Naive B cell (primary cell): ENCODE measurements around the gene USP32. TPM values are rescaled to one million over a fixed set of nuclear protein-coding genes. Genes with fewer than 3 reads are reported as not detected.
"Not testable (repeated sequence)": the region's sequence is repeated elsewhere in the genome, so short reads cannot be mapped to it uniquely, and the experiment has no call there.

Source experiments
- ATAC-seq, 2 donors: fragments of 150-1000 bp; cut with Tn5 transposase; 2 replicates each; pipeline ENCODE4 v1.10.0; 2021; ENCODE audit warnings: low read depth in 2 of 2, mild to moderate bottlenecking in 2 of 2, moderate library complexity in 2 of 2
- DNase-seq: peaks from one replicate; pipeline ENCODE4 v3.0.0; 2022
- H3K27ac Mint-ChIP-seq, 6 donors: one replicate each; pipeline ENCODE4 v1.8.0; 2020 to 2022; ENCODE audit warnings: mild to moderate bottlenecking in 6 of 6, mixed read lengths in 6 of 6, moderate library complexity in 5 of 6, inconsistent platforms in 2 of 6
- H3K27me3 Mint-ChIP-seq, 3 donors: one replicate each; pipeline ENCODE4 v1.8.0; 2021 to 2022; ENCODE audit warnings: mixed read lengths in 3 of 3, mild to moderate bottlenecking in 1 of 3
- H3K36me3 Mint-ChIP-seq, 2 donors: one replicate each; pipeline ENCODE4 v1.8.0; 2020 to 2022; ENCODE audit warnings: mixed read lengths in 2 of 2, inconsistent platforms in 1 of 2, mild to moderate bottlenecking in 1 of 2
- H3K4me1 Mint-ChIP-seq, 3 donors: one replicate each; pipeline ENCODE4 v1.8.0; 2020 to 2022; ENCODE audit warnings: mixed read lengths in 3 of 3, inconsistent platforms in 1 of 3, mild to moderate bottlenecking in 1 of 3, moderate library complexity in 1 of 3
- H3K4me3 Mint-ChIP-seq, 8 donors: one replicate each; pipeline ENCODE4 v1.8.0; 2020 to 2022; ENCODE audit warnings: mild to moderate bottlenecking in 8 of 8, mixed read lengths in 8 of 8, moderate library complexity in 8 of 8, inconsistent platforms in 2 of 8
- H3K9me3 Mint-ChIP-seq, 7 donors: one replicate each; pipeline ENCODE4 v1.8.0; 2020 to 2022; ENCODE audit warnings: mixed read lengths in 7 of 7, mild to moderate bottlenecking in 5 of 7, inconsistent platforms in 2 of 7, moderate library complexity in 1 of 7
- polyA plus RNA-seq, 6 donors: library from polyadenylated mRNA; unstranded; fragments of 300-500 nt; fragmentation: Illumina TruSeq; gene quantifications; one replicate each; pipeline ENCODE4 v1.2.3, GENCODE V29; 2021; ENCODE audit warnings: low read depth in 6 of 6

USP32 gene
- polyA plus RNA-seq: 10 to 100 TPM in 4 of 6 donors, 1 to 10 TPM in 1, not detected in 1; 7.3 to 16.2 (median 14.1) TPM

DNA sequence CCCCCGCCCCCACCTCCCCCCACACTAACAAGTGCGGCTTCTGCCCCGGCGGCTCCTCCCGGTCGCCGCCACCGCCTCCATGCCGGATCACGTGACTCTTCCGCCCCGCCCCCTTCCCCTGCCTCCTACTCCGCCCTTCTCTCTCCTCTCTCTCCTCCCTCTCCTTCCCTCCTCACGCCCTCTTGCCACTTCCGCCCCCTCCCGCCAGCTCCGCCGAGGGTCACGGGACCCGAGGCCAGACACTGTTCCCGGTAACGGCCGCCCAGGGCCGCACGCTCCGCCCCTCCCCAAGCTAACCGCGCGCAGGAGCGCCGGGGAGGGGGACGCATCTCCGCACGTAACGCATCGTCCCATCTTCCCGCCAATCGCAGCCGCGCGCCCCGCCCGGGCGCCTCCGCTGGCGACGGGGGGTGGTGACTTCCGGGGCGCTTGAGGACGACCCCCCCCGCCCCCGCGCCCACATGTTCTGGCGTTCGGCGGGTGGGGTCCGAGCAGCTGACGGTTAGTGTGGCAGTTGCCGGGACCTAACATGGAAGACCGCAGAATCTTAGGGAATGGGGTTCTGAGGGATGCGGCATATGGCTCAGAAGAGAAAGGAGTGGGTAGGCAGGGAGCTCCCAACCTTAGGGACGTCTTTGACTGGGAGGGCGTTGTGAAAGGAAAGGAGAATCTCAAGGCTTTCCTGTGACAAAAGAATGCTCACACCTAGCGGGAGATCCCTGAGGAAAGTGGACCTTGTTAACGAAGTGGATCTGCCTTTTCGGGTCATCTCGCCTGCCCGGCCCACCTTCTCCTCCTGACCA, at the start of gene USP32:
TSS of gene USP32 (minus strand) at position 92 of the 803 bp plus-strand sequence. CDS start 194 bp downstream, outside the sequence.
- H3K4me3 Mint-ChIP-seq: peak within 1 kb of the TSS; percentile 84 to 98 (median 96)
- H3K27me3 Mint-ChIP-seq: no peaks in the 10 kb centered on the region
- DNase-seq (peak; percentile 94), ATAC-seq (peak; percentile 82)
- no peaks in the 10 kb centered on the region for H3K9me3 Mint-ChIP-seq
- peak within 1 kb of the TSS; percentile 95 to 99 (median 98) for H3K27ac Mint-ChIP-seq
- peaks cover 47 to 69% (median 63%) of the 10 kb centered on the region in 3 donors for H3K4me1 Mint-ChIP-seq
- H3K36me3 Mint-ChIP-seq: no peaks in the 10 kb centered on the region

GRCh38 chr17:60439501-60439900, 47.6 kb upstream of the USP32 start:
- Mint-ChIP-seq H3K36me3 (no peaks in the 10 kb centered on the region), H3K4me3 (no peak overlapping the region), H3K4me1 (peaks cover 0 to 5% (median 4%) of the 10 kb centered on the region in 3 donors), H3K9me3 (no peaks in the 10 kb centered on the region), H3K27ac (no peak overlapping the region), H3K27me3 (peaks cover 4 to 5% (median 5%) of the 10 kb centered on the region in 3 donors)
- ATAC-seq (no peak), DNase-seq (no peak)

GRCh38 chr17:60436676-60437075, 44.7 kb upstream of the USP32 start:
- peak overlapping the region in 1 of 6 donors; percentile 21 for H3K27ac Mint-ChIP-seq
- DNase-seq (no peak), ATAC-seq (no peak)
- peaks cover 5 to 14% (median 6%) of the 10 kb centered on the region in 3 donors for H3K27me3 Mint-ChIP-seq
- peaks cover 0 to 19% of the 10 kb centered on the region in 2 donors for H3K36me3 Mint-ChIP-seq
- peaks cover 0 to 5% (median 4%) of the 10 kb centered on the region in 3 donors for H3K4me1 Mint-ChIP-seq
- no peak overlapping the region for H3K4me3 Mint-ChIP-seq
- H3K9me3 Mint-ChIP-seq: peaks cover 0 to 25% (median 18%) of the 10 kb centered on the region in 7 donors

DNA sequence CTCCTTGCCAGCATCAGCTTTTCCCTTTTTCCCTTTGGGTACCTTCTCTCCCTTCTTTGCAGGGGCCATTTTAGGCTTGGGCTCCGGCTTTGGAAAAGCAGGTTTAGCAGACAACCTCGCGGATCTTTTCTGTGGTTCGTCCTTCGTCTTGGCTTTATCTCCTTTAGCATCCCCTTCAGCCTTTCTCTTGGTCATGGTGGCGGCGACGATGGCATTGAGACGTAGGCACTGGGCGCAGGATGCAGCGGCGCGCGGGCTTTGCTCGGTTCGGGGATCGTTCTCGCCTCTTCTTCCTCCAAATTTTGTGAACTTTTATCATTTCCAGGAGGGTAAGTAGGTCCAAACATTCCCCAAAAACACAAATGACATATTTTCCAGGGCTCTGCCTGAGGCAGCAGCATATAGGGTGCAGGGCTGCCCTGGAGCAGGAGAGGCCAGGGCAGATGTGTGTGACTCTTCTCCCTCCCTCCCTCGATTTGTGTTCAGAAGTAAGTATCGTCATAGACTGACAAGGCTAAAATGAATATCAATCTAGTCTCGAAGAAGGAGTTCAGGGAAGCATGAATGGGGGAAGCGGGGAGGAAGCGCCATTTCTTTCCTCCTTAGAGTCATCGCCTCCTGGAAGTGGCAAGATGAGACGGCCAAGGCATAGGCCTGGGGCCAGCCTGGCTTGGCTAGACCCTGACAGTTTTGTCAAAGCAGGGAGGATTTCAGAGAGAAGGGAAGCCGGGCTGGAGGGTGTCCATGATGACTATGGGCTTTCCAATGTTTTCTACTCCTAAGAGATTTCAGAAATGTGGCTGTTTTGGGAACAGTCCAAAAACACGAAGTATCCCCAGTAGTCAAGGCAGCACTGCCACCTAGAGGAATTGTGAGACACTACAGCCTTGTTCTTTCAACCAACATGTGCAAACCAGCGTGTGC, 43.6 kb upstream of the USP32 start:
- Mint-ChIP-seq H3K9me3 (peaks cover 0 to 25% (median 18%) of the 10 kb centered on the region in 7 donors), H3K27ac (peak overlapping the region in 2 of 6 donors; percentile 46 to 82), H3K4me1 (peaks cover 0 to 5% (median 4%) of the 10 kb centered on the region in 3 donors), H3K4me3 (peak overlapping the region in 2 of 8 donors; percentile 1 to 53), H3K36me3 (peaks cover 0 to 19% of the 10 kb centered on the region in 2 donors), H3K27me3 (peaks cover 5 to 24% (median 14%) of the 10 kb centered on the region in 3 donors)
- ATAC-seq (peak; percentile 28 to 63), DNase-seq (peak; percentile 62)

DNA sequence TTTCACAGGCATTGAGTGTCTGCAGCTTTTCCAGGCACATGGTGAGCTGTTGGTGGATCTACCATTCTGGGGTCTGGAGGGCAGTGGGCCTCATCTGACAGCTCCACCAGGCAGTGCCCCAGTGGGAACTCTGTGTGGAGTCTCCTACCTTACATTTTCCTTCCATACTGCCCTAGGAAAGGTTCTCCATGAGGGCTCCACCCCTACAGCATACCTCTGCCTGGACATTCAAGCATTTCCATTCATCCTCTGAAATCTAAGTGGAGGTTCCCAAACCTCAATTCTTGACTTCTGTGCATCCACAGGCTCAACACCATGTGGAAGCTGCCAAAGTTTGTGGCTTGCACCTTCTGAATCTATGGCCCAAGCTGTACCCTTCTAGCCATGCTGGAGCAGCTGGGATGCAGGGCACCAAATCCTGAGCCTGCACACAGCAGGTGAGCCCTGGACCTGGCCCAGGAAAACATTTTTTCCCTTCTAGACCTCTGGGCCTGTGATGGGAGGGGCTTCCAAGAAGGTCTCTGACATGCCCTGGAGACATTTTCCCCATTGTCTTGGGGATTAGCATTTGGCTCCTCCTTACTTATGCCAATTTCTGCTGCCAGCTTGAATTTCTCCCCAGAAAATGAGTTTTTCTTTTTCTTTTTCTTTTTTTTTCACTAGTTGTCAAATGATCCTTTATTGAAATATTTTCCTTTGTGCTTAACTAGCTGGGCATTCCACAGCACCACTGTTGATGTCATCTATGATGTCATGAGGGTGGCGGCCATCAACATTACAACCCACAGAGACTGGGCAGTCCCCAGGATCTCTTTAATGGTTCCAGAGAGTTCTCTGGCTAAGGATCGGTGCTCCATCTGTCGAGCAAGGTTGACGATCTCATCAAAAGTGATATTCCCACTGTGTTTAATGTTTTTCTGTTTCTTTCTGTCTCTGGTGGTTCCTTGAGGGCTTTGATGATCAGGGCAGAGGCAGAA, 41.4 kb upstream of the USP32 start:
- Mint-ChIP-seq H3K36me3 (peaks cover 0 to 19% of the 10 kb centered on the region in 2 donors), H3K27me3 (peaks cover 5 to 24% (median 14%) of the 10 kb centered on the region in 3 donors), H3K9me3 (peaks cover 0 to 25% (median 18%) of the 10 kb centered on the region in 7 donors), H3K27ac (peak overlapping the region in 1 of 6 donors; percentile 87)
- not testable (repeated sequence) for H3K4me1 Mint-ChIP-seq, DNase-seq, H3K4me3 Mint-ChIP-seq, ATAC-seq

DNA sequence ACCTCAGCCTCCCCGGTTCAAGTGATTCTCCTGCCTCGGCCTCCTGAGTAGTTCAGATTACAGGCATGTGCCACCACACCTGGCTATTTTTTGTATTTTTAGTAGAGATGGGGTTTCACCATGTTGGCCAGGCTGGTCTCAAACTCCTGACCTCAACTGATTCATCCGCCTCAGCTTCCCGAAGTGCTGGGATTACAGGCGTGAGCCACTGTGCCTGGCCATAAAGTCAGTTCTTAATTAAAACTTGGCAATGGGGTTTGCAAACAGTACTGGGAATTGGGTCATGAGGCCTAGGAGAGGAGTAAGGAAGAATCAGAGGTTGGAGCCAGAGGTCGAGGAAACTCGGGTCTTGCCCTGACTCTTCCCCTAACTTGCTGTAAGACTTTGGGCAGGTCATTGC, 38.6 kb upstream of the USP32 start:
- Mint-ChIP-seq H3K9me3 (peaks cover 0 to 25% (median 18%) of the 10 kb centered on the region in 7 donors), H3K27me3 (peaks cover 0 to 25% (median 8%) of the 10 kb centered on the region in 3 donors), H3K36me3 (peaks cover 0 to 19% of the 10 kb centered on the region in 2 donors)
- H3K27ac Mint-ChIP-seq, ATAC-seq, H3K4me1 Mint-ChIP-seq, DNase-seq, H3K4me3 Mint-ChIP-seq: not testable (repeated sequence)

DNA sequence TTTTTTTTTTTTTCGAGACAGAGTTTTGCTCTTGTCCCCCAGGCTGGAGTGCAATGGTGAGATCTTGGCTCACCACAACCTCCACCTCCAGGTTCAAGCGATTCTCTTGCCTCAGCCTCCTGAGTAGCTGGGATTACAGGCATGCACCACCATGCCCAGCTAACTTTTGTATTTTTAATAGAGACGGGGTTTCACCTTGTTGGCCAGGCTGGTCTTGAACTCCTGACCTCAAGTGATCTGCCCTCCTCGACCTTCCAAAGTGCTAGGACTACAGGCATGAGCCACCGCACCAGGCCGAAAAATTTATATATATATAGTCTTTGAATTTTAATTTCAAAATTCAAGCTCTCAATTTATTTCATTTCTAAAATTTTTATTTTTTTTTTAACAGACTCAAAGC, 36.6 kb upstream of the USP32 start:
- peaks cover 0 to 17% (median 13%) of the 10 kb centered on the region in 7 donors for H3K9me3 Mint-ChIP-seq
- peaks cover 0 to 25% (median 8%) of the 10 kb centered on the region in 3 donors for H3K27me3 Mint-ChIP-seq
- ATAC-seq, H3K4me1 Mint-ChIP-seq, DNase-seq, H3K27ac Mint-ChIP-seq: not testable (repeated sequence)
- H3K36me3 Mint-ChIP-seq: peaks cover 0 to 15% of the 10 kb centered on the region in 2 donors
- H3K4me3 Mint-ChIP-seq: peak overlapping the region in 1 of 8 donors; percentile 20

- peaks cover 9 to 12% (median 11%) of the 10 kb centered on the region in 3 donors for H3K4me1 Mint-ChIP-seq
- no peak for ATAC-seq
Observed at GRCh38 chr17:60426596-60426995, 34.7 kb upstream of the USP32 start.

DNA sequence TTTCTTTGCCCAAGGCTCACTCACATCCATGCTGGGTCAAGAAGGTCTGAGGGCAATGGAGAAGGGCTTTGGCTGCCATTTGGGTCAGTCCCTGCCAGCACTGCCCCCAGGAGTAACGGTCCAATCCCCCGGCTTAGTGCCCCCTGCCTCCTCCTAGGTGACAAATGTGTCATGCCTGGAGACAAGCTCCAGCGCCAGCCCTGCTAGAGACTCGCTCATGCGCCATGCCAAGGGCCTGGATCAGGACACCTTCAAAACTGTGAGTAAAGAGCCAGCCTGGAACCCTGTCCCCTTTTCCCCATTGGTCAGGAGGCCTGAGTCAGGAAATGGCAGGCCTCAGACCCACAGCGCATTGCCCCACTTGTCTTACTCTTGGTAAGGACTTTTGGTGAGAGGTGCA, 33.7 kb upstream of the USP32 start:
- H3K27ac Mint-ChIP-seq: no peak overlapping the region

More at GRCh38 chr17:60426596-60426995, 34.7 kb upstream of the USP32 start:
- H3K27me3 Mint-ChIP-seq: peaks cover 0 to 14% (median 7%) of the 10 kb centered on the region in 3 donors
- H3K27ac Mint-ChIP-seq: no peak overlapping the region
- peaks cover 0 to 2% (median 0%) of the 10 kb centered on the region in 7 donors for H3K9me3 Mint-ChIP-seq
- no peak for DNase-seq
- no peaks in the 10 kb centered on the region for H3K36me3 Mint-ChIP-seq
- H3K4me3 Mint-ChIP-seq: no peak overlapping the region

DNA sequence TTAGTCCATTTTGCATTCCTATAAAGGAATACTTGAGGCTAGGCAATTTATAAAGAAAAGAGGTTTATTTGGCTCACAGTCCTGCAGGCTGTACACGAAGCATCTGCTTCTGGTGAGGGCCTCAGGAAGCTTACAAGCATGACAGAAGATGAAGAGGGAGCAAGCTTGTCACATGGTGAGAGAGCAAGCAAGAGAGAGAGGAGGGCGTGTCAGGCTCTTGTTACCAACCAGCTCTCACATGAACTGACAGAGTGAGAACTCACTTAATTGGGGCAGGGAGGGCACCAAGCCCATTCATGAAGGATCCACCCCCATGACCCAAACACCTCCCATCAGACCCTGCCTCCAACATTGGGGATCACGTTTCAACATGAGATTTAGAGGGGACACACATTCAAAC, 31.9 kb upstream of the USP32 start:
- peaks cover 0 to 5% (median 0%) of the 10 kb centered on the region in 3 donors for H3K27me3 Mint-ChIP-seq
- H3K4me3 Mint-ChIP-seq: no peak overlapping the region
- H3K4me1 Mint-ChIP-seq: peaks cover 14 to 20% (median 17%) of the 10 kb centered on the region in 3 donors
- DNase-seq (no peak), ATAC-seq (no peak)
- H3K27ac Mint-ChIP-seq: no peak overlapping the region
- H3K9me3 Mint-ChIP-seq: no peaks in the 10 kb centered on the region
- H3K36me3 Mint-ChIP-seq: no peaks in the 10 kb centered on the region

More for the DNA sequence above, 33.7 kb upstream of the USP32 start:
- DNase-seq: no peak
- Mint-ChIP-seq H3K9me3 (no peaks in the 10 kb centered on the region), H3K36me3 (no peaks in the 10 kb centered on the region), H3K27me3 (peaks cover 0 to 5% (median 0%) of the 10 kb centered on the region in 3 donors), H3K4me1 (peaks cover 14 to 17% (median 16%) of the 10 kb centered on the region in 3 donors), H3K4me3 (peak overlapping the region in 1 of 8 donors; percentile 36)
- ATAC-seq: no peak

DNA sequence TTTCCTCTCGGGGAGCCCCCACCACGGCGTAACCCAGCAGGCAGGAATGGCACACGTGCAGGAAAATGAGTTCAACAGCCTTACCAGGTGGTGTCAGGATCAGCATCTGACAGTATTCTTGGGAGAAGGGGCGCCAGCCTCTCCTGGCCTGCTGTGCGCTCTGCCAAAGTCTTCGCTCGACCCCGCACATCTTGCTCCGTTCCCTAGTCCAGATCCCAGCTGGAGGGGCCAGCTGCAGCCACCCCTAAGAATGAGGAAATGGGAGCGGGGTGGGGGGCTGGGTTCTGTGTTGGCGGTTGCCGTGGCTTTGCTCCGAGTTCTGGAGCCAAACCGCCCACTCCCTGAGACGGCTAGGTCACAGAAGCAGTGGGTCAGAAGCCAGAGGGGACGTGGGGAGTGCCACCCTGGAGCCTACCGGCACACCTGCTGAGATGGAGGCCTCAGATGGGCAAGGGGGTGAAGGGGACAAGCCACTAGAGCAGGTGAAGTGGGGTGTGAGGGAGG, 30.3 kb upstream of the USP32 start, which contains the start of gene CHCT1:
TSS of gene CHCT1 (plus strand) at position 328 of the 504 bp plus-strand sequence. CDS start at position 432, 104 bp downstream.
- no peaks in the 10 kb centered on the region for H3K9me3 Mint-ChIP-seq
- no peak for DNase-seq
- no peaks in the 10 kb centered on the region for H3K27me3 Mint-ChIP-seq
- peak within 1 kb of the TSS; percentile 59 to 98 (median 84) for H3K27ac Mint-ChIP-seq
- no peaks in the 10 kb centered on the region for H3K36me3 Mint-ChIP-seq
- ATAC-seq: no peak
- peaks cover 14 to 20% (median 17%) of the 10 kb centered on the region in 3 donors for H3K4me1 Mint-ChIP-seq
- H3K4me3 Mint-ChIP-seq: peak within 1 kb of the TSS; percentile 81 to 92 (median 86)
